Thoracic aorta (tissue), 2 donors: ENCODE data around the gene ZMYND8. TPM values are rescaled to one million over a fixed set of nuclear protein-coding genes. Genes with fewer than 3 reads are reported as not detected.

Experiments used
- ATAC-seq: fragments of 150-250 bp; one replicate; pipeline ENCODE4 v1.8.0; 2017; ENCODE audit warnings: low read depth; ENCODE audit not compliant: insufficient number of reproducible peaks, low FRiP score
- DNase-seq: peaks from one replicate; pipeline ENCODE4 v3.0.0-alpha.2; 2020; ENCODE audit warnings: low spot score
- H3K27ac ChIP-seq, 2 donors: fragments of 200-600 bp; sonication (generic); 1 replicate in 1 of 2; 2 replicates in 1 of 2; pipeline ENCODE4 v1.5.1; 2016; ENCODE audit warnings: mild to moderate bottlenecking in 2 of 2, moderate library complexity in 2 of 2
- H3K27me3 ChIP-seq: fragments of 200-600 bp; sonication (generic); replicated peaks from 2 replicates; pipeline ENCODE4 v1.6.0; 2016; ENCODE audit warnings: mild to moderate bottlenecking; ENCODE audit not compliant: insufficient read depth
- H3K36me3 ChIP-seq: fragments of 200-600 bp; sonication (generic); one replicate; pipeline ENCODE4 v1.5.1; 2016
- H3K4me1 ChIP-seq, 2 donors: fragments of 200-600 bp; sonication (generic); 1 replicate in 1 of 2; 2 replicates in 1 of 2; pipeline versions ENCODE4 v1.5.1 to v1.6.0; 2016; ENCODE audit warnings: low read depth in 2 of 2, mild to moderate bottlenecking in 1 of 2; ENCODE audit not compliant: control insufficient read depth in 1 of 2
- H3K4me3 ChIP-seq: fragments of 200-600 bp; sonication (generic); 2 replicates; pipeline ENCODE4 v1.5.1; 2016; ENCODE audit warnings: mild to moderate bottlenecking
- H3K9me3 ChIP-seq: fragments of 200-600 bp; sonication (generic); 2 replicates; pipeline ENCODE4 v1.5.1; 2016
- total RNA-seq, 2 donors: library from RNA; depleted of rRNA; stranded (reverse); fragments of >200 nt; gene quantifications; one replicate each; pipeline versions ENCODE4 v1.1.0 to v1.2.3, GENCODE V29; 2016
- TF ChIP-seq, protein P1 (sequence below): fragments of 200-600 bp; sonication (generic); IDR thresholded peaks from one replicate; pipeline ENCODE4 v1.5.1; 2019; ENCODE audit warnings: antibody characterized with exemption

The ZMYND8 gene
- total RNA-seq, 2 donors from 2014 or later = 17.9 to 27.2 TPM

DNA sequence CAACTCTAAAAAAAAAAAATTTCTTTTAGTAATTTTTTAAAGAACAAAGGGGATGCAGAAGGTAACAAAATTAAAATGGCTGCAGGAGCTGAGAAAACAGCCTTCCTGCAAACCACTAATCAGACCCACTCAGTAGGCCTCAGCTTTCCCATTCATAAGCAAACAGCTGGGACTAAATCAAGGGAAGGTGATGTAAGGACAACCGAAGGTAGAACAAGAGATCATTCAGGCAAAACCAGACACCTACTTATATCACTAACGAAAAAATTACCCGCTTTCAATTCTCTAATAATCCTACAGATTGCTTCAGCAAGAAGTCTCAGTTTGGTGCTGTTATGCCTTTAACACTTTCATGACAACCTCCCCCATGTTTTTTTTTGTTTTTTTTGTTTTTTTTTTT is 124.0 kb downstream of the ZMYND8 start:
- ATAC-seq = no peak
- peak overlapping the region; percentile 59 to 66 for H3K27ac ChIP-seq
- peaks cover 25% of the 10 kb centered on the region for H3K36me3 ChIP-seq
- no peaks in the 10 kb centered on the region for H3K27me3 ChIP-seq
- no peak for DNase-seq
- no peak overlapping the region for H3K4me3 ChIP-seq
- no peaks in the 10 kb centered on the region for H3K9me3 ChIP-seq
- peaks cover 6 to 19% of the 10 kb centered on the region in 2 donors for H3K4me1 ChIP-seq
- TF ChIP-seq, protein P1, sequence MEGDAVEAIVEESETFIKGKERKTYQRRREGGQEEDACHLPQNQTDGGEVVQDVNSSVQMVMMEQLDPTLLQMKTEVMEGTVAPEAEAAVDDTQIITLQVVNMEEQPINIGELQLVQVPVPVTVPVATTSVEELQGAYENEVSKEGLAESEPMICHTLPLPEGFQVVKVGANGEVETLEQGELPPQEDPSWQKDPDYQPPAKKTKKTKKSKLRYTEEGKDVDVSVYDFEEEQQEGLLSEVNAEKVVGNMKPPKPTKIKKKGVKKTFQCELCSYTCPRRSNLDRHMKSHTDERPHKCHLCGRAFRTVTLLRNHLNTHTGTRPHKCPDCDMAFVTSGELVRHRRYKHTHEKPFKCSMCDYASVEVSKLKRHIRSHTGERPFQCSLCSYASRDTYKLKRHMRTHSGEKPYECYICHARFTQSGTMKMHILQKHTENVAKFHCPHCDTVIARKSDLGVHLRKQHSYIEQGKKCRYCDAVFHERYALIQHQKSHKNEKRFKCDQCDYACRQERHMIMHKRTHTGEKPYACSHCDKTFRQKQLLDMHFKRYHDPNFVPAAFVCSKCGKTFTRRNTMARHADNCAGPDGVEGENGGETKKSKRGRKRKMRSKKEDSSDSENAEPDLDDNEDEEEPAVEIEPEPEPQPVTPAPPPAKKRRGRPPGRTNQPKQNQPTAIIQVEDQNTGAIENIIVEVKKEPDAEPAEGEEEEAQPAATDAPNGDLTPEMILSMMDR = no peak

DNA sequence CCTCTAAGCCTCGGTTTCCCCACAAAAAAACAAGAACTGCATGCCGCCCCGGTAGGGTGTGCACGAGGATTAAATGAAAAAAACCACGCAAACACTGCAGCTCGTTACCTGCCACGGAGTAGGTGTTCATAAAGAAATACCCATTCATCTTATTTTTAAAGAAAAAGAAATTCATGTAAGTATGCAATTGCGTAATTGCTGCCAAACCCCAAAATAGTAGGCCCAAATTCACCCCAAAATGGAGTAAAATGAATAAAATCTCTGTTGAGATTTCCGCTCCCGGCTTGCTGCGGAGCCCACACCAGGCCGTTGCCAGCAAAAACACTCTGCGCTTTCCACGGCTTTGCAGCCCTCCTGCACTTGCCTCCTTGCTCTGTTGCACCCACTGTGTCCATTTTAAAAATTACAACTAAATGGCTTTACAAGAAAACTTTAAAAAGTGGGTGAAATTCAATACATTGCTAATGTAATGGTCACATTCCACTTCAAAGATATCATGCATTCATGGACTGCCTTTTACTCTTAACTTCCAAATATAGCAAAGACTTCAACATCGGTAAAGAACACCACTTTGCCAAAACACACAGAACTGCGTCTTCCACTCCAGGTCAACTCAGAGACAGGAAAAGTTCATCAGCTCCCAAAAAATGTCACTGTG is 125.0 kb downstream of the ZMYND8 start:
- H3K4me1 ChIP-seq = peaks cover 6 to 19% of the 10 kb centered on the region in 2 donors
- H3K4me3 ChIP-seq = peak overlapping the region; percentile 45
- peak overlapping the region; percentile 59 to 66 for H3K27ac ChIP-seq
- no peak for DNase-seq
- TF ChIP-seq, protein P1 = no peak
- ATAC-seq = peak; percentile 46
- no peaks in the 10 kb centered on the region for H3K27me3 ChIP-seq
- peaks cover 25% of the 10 kb centered on the region for H3K36me3 ChIP-seq
- no peaks in the 10 kb centered on the region for H3K9me3 ChIP-seq

DNA sequence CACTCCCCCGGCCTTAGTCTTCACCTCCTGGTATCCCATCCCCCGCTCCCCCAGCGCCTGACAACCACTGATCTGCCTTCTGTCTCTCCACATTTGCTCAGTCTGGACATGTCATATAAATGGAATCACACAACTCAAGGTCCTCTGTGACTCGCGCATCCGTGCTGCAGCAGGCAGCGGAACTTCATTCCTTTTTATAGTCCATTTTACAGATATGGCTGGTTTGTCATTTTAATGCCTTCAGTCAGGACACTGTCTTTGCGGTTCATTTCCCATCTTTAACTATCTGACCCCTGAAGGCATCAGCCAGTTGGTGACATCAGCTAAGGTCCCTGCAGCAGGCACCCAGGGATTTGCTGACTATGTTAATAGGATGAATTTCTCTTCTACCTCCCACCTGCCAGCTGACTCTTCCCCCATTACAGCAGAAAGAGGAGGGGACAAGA is 125.7 kb downstream of the ZMYND8 start:
- ATAC-seq (no peak), DNase-seq (no peak)
- Histone ChIP-seq H3K36me3 (peaks cover 21% of the 10 kb centered on the region), H3K4me3 (no peak overlapping the region), H3K4me1 (peaks cover 6 to 19% of the 10 kb centered on the region in 2 donors), H3K27me3 (no peaks in the 10 kb centered on the region), H3K27ac (peak overlapping the region; percentile 44 to 59), H3K9me3 (no peaks in the 10 kb centered on the region)
- TF ChIP-seq, protein P1 = no peak

DNA sequence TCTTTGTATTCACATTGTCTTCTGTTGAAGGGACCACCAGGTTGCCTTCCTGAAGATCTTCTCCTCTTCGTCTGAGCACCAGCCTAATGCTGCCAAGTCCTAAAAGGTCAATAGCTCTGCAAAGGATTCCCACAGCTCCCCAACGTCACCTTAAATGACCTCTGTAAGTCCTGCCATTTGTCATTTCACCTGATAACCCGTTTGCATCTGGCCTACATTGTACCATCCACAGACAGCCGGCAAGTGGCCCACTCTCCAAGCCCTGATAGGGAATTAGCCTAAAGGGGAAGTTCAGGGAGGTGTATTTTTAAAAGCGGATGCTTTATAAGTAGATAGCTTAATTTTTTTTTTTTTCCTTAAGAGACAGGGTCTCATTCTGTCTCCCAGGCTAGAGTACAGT is 127.8 kb downstream of the ZMYND8 start:
- peaks cover 7% of the 10 kb centered on the region for H3K36me3 ChIP-seq
- TF ChIP-seq, protein P1 = no peak
- H3K4me1 ChIP-seq = peaks cover 6 to 19% of the 10 kb centered on the region in 2 donors
- no peaks in the 10 kb centered on the region for H3K9me3 ChIP-seq
- no peak for DNase-seq
- H3K27me3 ChIP-seq = no peaks in the 10 kb centered on the region
- no peak for ATAC-seq
- no peak overlapping the region for H3K4me3 ChIP-seq
- no peak overlapping the region for H3K27ac ChIP-seq

DNA sequence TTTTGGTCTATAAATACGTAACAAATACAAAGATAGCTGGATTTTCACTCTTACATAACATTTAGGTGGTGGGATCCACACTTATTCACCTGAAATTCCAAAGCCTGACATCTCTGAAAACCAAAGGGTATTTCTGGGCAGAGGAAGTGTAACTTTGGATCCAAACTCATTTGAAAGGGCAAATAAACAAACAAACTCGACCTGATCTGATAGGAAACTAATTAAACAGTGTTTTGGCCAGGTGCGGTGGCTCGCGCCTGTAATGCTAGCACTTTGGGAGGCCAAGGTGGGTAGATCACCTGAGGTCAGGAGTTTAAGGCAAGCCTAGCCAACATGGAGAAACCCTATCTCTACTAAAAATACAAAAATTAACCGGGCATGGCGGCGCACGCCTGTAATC is 128.9 kb downstream of the ZMYND8 start:
- Histone ChIP-seq H3K9me3 (no peaks in the 10 kb centered on the region), H3K27ac (no peak overlapping the region), H3K36me3 (peaks cover 7% of the 10 kb centered on the region), H3K4me3 (no peak overlapping the region), H3K27me3 (no peaks in the 10 kb centered on the region), H3K4me1 (peaks cover 6 to 19% of the 10 kb centered on the region in 2 donors)
- DNase-seq (no peak), ATAC-seq (no peak)
- TF ChIP-seq, protein P1 = no peak
